ENCODE data around the gene KIAA0825.
A peak's percentile ranks its signal among the peaks of the same experiment; 100 is the strongest.

Gene KIAA0825

GRCh38 chr5:94618493-94619328 is at the start of gene KIAA0825, which contains the start of gene SLF1:
Gene KIAA0825 (minus strand): TSS chr5:94618604. CDS start chr5:94537126, 81,478 bp downstream.
Gene SLF1 (plus strand): TSS chr5:94618669. CDS start chr5:94628811, 10,142 bp downstream.
- peak; percentile 95 for DNase-seq (ENCODE audit: low read depth, low spot score)

- no peak for DNase-seq (ENCODE audit: low read depth, low spot score)
Observed at GRCh38 chr5:94667937-94668336, 49.5 kb upstream of the KIAA0825 start.

GRCh38 chr5:94661086-94661485 is 42.7 kb upstream of the KIAA0825 start:
- no peak for DNase-seq (ENCODE audit: low read depth, low spot score)

- no peak for DNase-seq (ENCODE audit: low read depth, low spot score)
Observed at GRCh38 chr5:94660506-94660905, 42.1 kb upstream of the KIAA0825 start.

GRCh38 chr5:94658272-94658671 is 39.9 kb upstream of the KIAA0825 start:
- no peak for DNase-seq (ENCODE audit: low read depth, low spot score)

- no peak for DNase-seq (ENCODE audit: low read depth, low spot score)
Observed at GRCh38 chr5:94649874-94650273, 31.5 kb upstream of the KIAA0825 start.

GRCh38 chr5:94646758-94647157 is 28.4 kb upstream of the KIAA0825 start:
- DNase-seq (ENCODE audit: low read depth, low spot score), result no peak

- no peak for DNase-seq (ENCODE audit: low read depth, low spot score)
Observed at GRCh38 chr5:94645053-94645452, 26.6 kb upstream of the KIAA0825 start.

GRCh38 chr5:94640176-94640575 is 21.8 kb upstream of the KIAA0825 start:
- DNase-seq (ENCODE audit: low read depth, low spot score), result no peak

- DNase-seq (ENCODE audit: low read depth, low spot score), result no peak
Observed at GRCh38 chr5:94632024-94632423, 13.6 kb upstream of the KIAA0825 start.

GRCh38 chr5:94627191-94627590 is 8.8 kb upstream of the KIAA0825 start:
- DNase-seq (ENCODE audit: low read depth, low spot score), result no peak

- DNase-seq (ENCODE audit: low read depth, low spot score), result no peak
Observed at GRCh38 chr5:94623877-94624276, 5.5 kb upstream of the KIAA0825 start.

GRCh38 chr5:94623011-94623410 is 4.6 kb upstream of the KIAA0825 start:
- DNase-seq (ENCODE audit: low read depth, low spot score), result no peak

- DNase-seq (ENCODE audit: low read depth, low spot score), result no peak
Observed at GRCh38 chr5:94621763-94622162, 3.4 kb upstream of the KIAA0825 start.

- DNase-seq (ENCODE audit: low read depth, low spot score), result no peak
Observed at GRCh38 chr5:94620256-94620655, 1.9 kb upstream of the KIAA0825 start.

- DNase-seq (ENCODE audit: low read depth, low spot score), result no peak
Observed at GRCh38 chr5:94618029-94618492, 343 bp downstream of the KIAA0825 start.

- DNase-seq (ENCODE audit: low read depth, low spot score), result no peak
Observed at GRCh38 chr5:94615862-94616261, 2.5 kb downstream of the KIAA0825 start.

- no peak for DNase-seq (ENCODE audit: low read depth, low spot score)
Observed at GRCh38 chr5:94614156-94614805, 4.1 kb downstream of the KIAA0825 start.

- DNase-seq (ENCODE audit: low read depth, low spot score), result no peak
Observed at GRCh38 chr5:94613583-94613982, 4.8 kb downstream of the KIAA0825 start.

GRCh38 chr5:94595281-94595840 is 23.0 kb downstream of the KIAA0825 start:
- DNase-seq (ENCODE audit: low read depth, low spot score), result no peak

- no peak for DNase-seq (ENCODE audit: low read depth, low spot score)
Observed at GRCh38 chr5:94577466-94578245, 40.7 kb downstream of the KIAA0825 start.

GRCh38 chr5:94575196-94575595 is 43.2 kb downstream of the KIAA0825 start:
- DNase-seq (ENCODE audit: low read depth, low spot score), result no peak

Data from ELF-1 (cell line).